AG09319 (cell line): Measurements from ENCODE around the gene RTEL1.

Source experiments
- DNase-seq: peaks from one replicate; pipeline ENCODE4 v3.0.0-alpha.2; 2010; ENCODE audit warnings: low read depth; ENCODE audit errors: extremely low read depth
- CTCF ChIP-seq: IDR thresholded peaks from 2 replicates; pipeline ENCODE4 v1.5.1; 2011; ENCODE audit warnings: low read depth, mild to moderate bottlenecking, inconsistent platforms, low read length, moderate library complexity

The RTEL1 gene

GRCh38 chr20:63617876-63618265, 40.2 kb upstream of the RTEL1 start:
- no peak for DNase-seq
- no peak for TF ChIP-seq CTCF

DNA sequence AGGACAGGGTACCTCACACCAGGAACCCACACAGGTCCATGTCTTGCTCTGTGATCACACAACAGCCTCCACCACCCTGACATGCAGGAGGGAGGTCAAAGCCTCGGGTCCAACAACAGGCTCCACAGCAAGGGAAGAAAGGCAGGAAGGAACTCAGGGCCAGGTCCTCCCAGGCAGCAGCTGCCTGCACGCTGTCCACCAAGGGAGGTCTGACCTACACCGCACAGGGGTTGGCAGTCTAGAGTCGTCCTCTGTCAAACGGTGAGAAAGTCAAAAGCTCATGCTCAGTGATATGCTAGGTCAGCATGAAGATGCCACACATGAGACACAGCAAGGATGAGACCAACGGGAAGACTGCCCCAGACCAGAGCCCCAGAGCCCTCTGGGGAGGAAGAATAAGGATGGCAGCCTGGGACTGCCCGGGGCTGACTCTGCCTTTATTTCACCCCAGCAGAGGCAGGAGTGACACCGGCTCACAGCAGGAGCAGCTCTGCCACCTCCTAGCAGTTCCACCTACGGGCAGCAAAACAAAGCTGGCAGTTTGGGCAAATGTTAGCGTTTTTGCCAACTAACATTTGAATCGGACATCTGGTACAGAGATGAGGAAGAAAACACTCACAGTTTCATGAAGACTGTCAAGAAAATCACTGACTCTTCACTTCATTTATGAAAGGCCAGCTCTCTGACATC, 39.7 kb upstream of the RTEL1 start:
- no peak for DNase-seq
- TF ChIP-seq CTCF = no peak

- DNase-seq = no peak
- no peak for TF ChIP-seq CTCF
These were observed 39.0 kb upstream of the RTEL1 start for GRCh38 chr20:63619086-63619485.

DNA sequence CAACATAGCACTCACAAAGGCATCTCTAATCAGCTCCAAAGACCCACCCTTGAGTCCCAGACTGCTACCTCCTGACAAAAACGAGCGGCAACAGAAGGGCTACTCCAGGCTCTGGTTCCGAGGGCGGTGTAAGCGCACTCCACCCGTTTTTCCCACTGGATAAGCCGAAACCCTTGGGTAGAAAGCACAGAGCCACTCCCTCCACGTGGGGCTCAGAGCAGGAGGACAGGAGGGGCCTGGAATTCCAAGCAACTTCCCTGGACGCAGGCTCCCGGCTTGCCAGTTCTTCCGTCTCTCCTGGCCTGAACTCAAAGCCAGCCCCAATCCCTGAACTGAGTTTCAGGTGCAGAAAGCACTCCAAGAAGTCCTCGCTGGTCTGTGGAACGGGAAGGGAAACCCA, 38.6 kb upstream of the RTEL1 start:
- DNase-seq = no peak
- no peak for TF ChIP-seq CTCF

GRCh38 chr20:63620991-63621390, 37.1 kb upstream of the RTEL1 start:
- no peak for TF ChIP-seq CTCF
- no peak for DNase-seq

- no peak for TF ChIP-seq CTCF
- no peak for DNase-seq
These were observed 36.0 kb upstream of the RTEL1 start for GRCh38 chr20:63622096-63622495.

- DNase-seq = no peak
- TF ChIP-seq CTCF = no peak
These were observed 35.4 kb upstream of the RTEL1 start for GRCh38 chr20:63622732-63623131.
